H1 (cell line): Measurements from ENCODE around the gene RAB29. TPM values are rescaled to one million over a fixed set of nuclear protein-coding genes. Genes with fewer than 3 reads are reported as not detected.

Experiments
- CTCF ChIA-PET: fragments of 300-600 bp; sonication (Branson Sonifier 250); formaldehyde crosslinking; loops from one replicate; lab custom pipeline; 2021; ENCODE audit not compliant: partially characterized antibody; lab: Charles Lee
- POLR2A ChIA-PET: fragments of 300-600 bp; sonication (Branson Sonifier 250); formaldehyde crosslinking; loops from one replicate; lab custom pipeline; 2021; ENCODE audit warnings: inconsistent platforms; ENCODE audit not compliant: partially characterized antibody; lab: Charles Lee
- DNase-seq, 2 experiments: peaks; one replicate each; pipeline versions ENCODE4 v3.0.0 to v3.0.0-alpha.2; 2010 to 2022; ENCODE audit warnings: low spot score in 2 of 2, low read depth in 1 of 2, mixed read lengths in 1 of 2
- FAIRE-seq: peaks from 2 replicates; lab custom pipeline; 2011; peaks lifted over from hg19 to GRCh38; lab: Jason Lieb, UNC
- H2AFZ ChIP-seq: 2 replicates; pipeline ENCODE4 v1.8.1; 2012; ENCODE audit warnings: low read length, inconsistent platforms
- H2AK5ac ChIP-seq: 2 replicates; pipeline ENCODE4 v1.6.1; 2013; ENCODE audit warnings: low read depth, low read length
- H2BK120ac ChIP-seq: replicated peaks from 2 replicates; pipeline ENCODE3; 2013; ENCODE audit warnings: low read depth, low read length, inconsistent platforms
- H2BK12ac ChIP-seq: 2 replicates; pipeline ENCODE4 v1.6.1; 2013; ENCODE audit warnings: low read depth, low read length
- H2BK15ac ChIP-seq: 2 replicates; pipeline ENCODE4 v1.6.1; 2013; ENCODE audit warnings: low read length
- H2BK20ac ChIP-seq: 2 replicates; pipeline ENCODE4 v1.6.1; 2013; ENCODE audit warnings: low read length
- H2BK5ac ChIP-seq: 2 replicates; pipeline ENCODE4 v1.6.1; 2013; ENCODE audit warnings: low read depth, low read length
- H3K14ac ChIP-seq: 2 replicates; pipeline ENCODE4 v1.6.1; 2013; ENCODE audit warnings: inconsistent platforms; ENCODE audit not compliant: insufficient read length
- H3K18ac ChIP-seq: 2 replicates; pipeline ENCODE4 v1.6.1; 2013; ENCODE audit warnings: low read length; ENCODE audit errors: extremely low read depth
- H3K23ac ChIP-seq: 2 replicates; pipeline ENCODE4 v1.6.1; 2013; ENCODE audit warnings: inconsistent platforms; ENCODE audit not compliant: insufficient read length
- H3K23me2 ChIP-seq: 2 replicates; pipeline ENCODE4 v1.6.1; 2013; ENCODE audit warnings: low read depth, low read length
- H3K27ac ChIP-seq: 2 replicates; pipeline ENCODE4 v1.6.1; 2011; ENCODE audit warnings: low read depth, low read length, inconsistent platforms
- H3K27me3 ChIP-seq, 4 experiments: replicated peaks in 1 of 4; 1 replicate in 1 of 4; 2 replicates in 3 of 4; pipeline versions ENCODE4 v1.6.1 to v1.8.1; 2011 to 2013; ENCODE audit warnings: low read length in 3 of 4, mild to moderate bottlenecking in 3 of 4, inconsistent platforms in 2 of 4, mixed read lengths in 2 of 4, moderate library complexity in 1 of 4; ENCODE audit not compliant: control insufficient read depth in 3 of 4, insufficient read depth in 3 of 4; ENCODE audit errors: extremely low read depth in 1 of 4
- H3K36me3 ChIP-seq, 4 experiments: 2 replicates each; pipeline versions ENCODE4 v1.6.1 to v1.8.1; 2011 to 2013; ENCODE audit warnings: mild to moderate bottlenecking in 4 of 4, low read length in 3 of 4, moderate library complexity in 2 of 4, control low read depth in 1 of 4, inconsistent platforms in 1 of 4; ENCODE audit not compliant: insufficient read depth in 4 of 4, control insufficient read depth in 2 of 4
- H3K4ac ChIP-seq: replicated peaks from 2 replicates; pipeline ENCODE3; 2013; ENCODE audit warnings: low read length, low read depth, mixed read lengths, inconsistent platforms; ENCODE audit not compliant: insufficient read length
- H3K4me1 ChIP-seq, 4 experiments: replicated peaks in 1 of 4; 1 replicate in 1 of 4; 2 replicates in 3 of 4; pipeline versions ENCODE4 v1.6.1 to v1.8.1; 2011 to 2013; ENCODE audit warnings: low read length in 3 of 4, inconsistent platforms in 2 of 4, mixed read lengths in 1 of 4; ENCODE audit not compliant: insufficient read depth in 4 of 4, control insufficient read depth in 3 of 4
- H3K4me2 ChIP-seq, 2 experiments: 2 replicates each; pipeline versions ENCODE4 v1.6.1 to v1.8.1; 2011 to 2013; ENCODE audit warnings: low read depth in 2 of 2, low read length in 2 of 2, control low read depth in 1 of 2, inconsistent platforms in 1 of 2, mild to moderate bottlenecking in 1 of 2; ENCODE audit not compliant: insufficient read depth in 1 of 2
- H3K4me3 ChIP-seq, 4 experiments: fragments of 200-600, 300-600 bp in 1 of 4; sonication (generic), shearing (Covaris generic), sonication (Bioruptor Twin) in 1 of 4; 2 replicates each; pipeline versions ENCODE4 v1.5.1 to v1.8.1; 2011 to 2016; ENCODE audit warnings: low read length in 4 of 4, low read depth in 3 of 4, control low read depth in 2 of 4, inconsistent platforms in 2 of 4, mild to moderate bottlenecking in 2 of 4, mixed read lengths in 1 of 4, moderate library complexity in 1 of 4; ENCODE audit not compliant: insufficient read depth in 2 of 4; ENCODE audit errors: extremely low read depth in 1 of 4
- H3K56ac ChIP-seq: replicated peaks from 2 replicates; pipeline ENCODE3; 2013; ENCODE audit warnings: low read depth, mild to moderate bottlenecking, mixed read lengths, low read length, inconsistent platforms; ENCODE audit not compliant: insufficient read length
- H3K79me1 ChIP-seq: 2 replicates; pipeline ENCODE4 v1.6.1; 2013; ENCODE audit warnings: low read depth, low read length, control low read depth
- H3K79me2 ChIP-seq, 2 experiments: 2 replicates each; pipeline versions ENCODE4 v1.6.1 to v1.8.1; 2012 to 2013; ENCODE audit warnings: low read length in 2 of 2, mild to moderate bottlenecking in 2 of 2, inconsistent platforms in 1 of 2; ENCODE audit not compliant: insufficient read depth in 2 of 2, control insufficient read depth in 1 of 2
- H3K9ac ChIP-seq, 4 experiments: replicated peaks in 1 of 4; 1 replicate in 1 of 4; 2 replicates in 3 of 4; pipeline versions ENCODE4 v1.6.1 to v1.8.1; 2011 to 2013; ENCODE audit warnings: low read depth in 3 of 4, low read length in 3 of 4, control low read depth in 2 of 4, mild to moderate bottlenecking in 2 of 4, moderate library complexity in 2 of 4, inconsistent platforms in 1 of 4; ENCODE audit errors: extremely low read depth in 1 of 4
- H3K9me3 ChIP-seq, 2 experiments: 2 replicates each; pipeline versions ENCODE4 v1.6.1 to v1.8.1; 2012 to 2013; ENCODE audit warnings: mild to moderate bottlenecking in 2 of 2, moderate library complexity in 2 of 2, control low read depth in 1 of 2, inconsistent platforms in 1 of 2, low read depth in 1 of 2, low read length in 1 of 2, mixed read lengths in 1 of 2; ENCODE audit not compliant: insufficient read depth in 2 of 2
- H4K20me1 ChIP-seq, 2 experiments: replicated peaks in 1 of 2; 2 replicates each; pipeline versions ENCODE3 to v1.8.1; 2011 to 2013; ENCODE audit warnings: inconsistent platforms in 2 of 2, low read length in 2 of 2, mild to moderate bottlenecking in 1 of 2; ENCODE audit not compliant: insufficient read depth in 2 of 2, control insufficient read depth in 1 of 2
- H4K5ac ChIP-seq: 2 replicates; pipeline ENCODE4 v1.6.1; 2013; ENCODE audit warnings: low read length, low read depth, mixed read lengths, inconsistent platforms; ENCODE audit not compliant: insufficient read length
- H4K8ac ChIP-seq: 2 replicates; pipeline ENCODE4 v1.8.0; 2013; ENCODE audit warnings: mild to moderate bottlenecking, moderate library complexity, low read length, inconsistent platforms; ENCODE audit not compliant: insufficient read depth; ENCODE audit errors: extremely low read depth
- H4K91ac ChIP-seq: replicated peaks from 2 replicates; pipeline ENCODE3; 2013; ENCODE audit warnings: low read length, mixed read lengths, inconsistent platforms; ENCODE audit not compliant: insufficient read length
- CREB1 ChIP-seq: IDR thresholded peaks from 2 replicates; pipeline ENCODE4 v1.6.1; 2012; ENCODE audit warnings: inconsistent platforms
- EZH2 ChIP-seq: fragments of 200-600 bp; sonication (generic); IDR thresholded peaks from 2 replicates; pipeline ENCODE4 v1.7.1; 2012; ENCODE audit warnings: low read depth, mild to moderate bottlenecking, moderate library complexity, low read length, inconsistent platforms; ENCODE audit not compliant: severe bottlenecking
- FOSL1 ChIP-seq: IDR thresholded peaks from 2 replicates; pipeline ENCODE4 v1.6.1; 2011; ENCODE audit warnings: mild to moderate bottlenecking, low read depth, low read length, moderate library complexity; ENCODE audit not compliant: insufficient read depth
- JUN ChIP-seq: IDR thresholded peaks from 2 replicates; pipeline ENCODE4 v1.6.1; 2011; ENCODE audit warnings: low read depth, mild to moderate bottlenecking, improper control_type of control experiment, low read length
- KDM1A ChIP-seq: fragments of 200-600, 300-600 bp; sonication (generic); IDR thresholded peaks from 2 replicates; pipeline ENCODE4 v1.7.1; 2016; ENCODE audit warnings: mild to moderate bottlenecking, low read length, borderline replicate concordance
- MAX ChIP-seq: IDR thresholded peaks from 2 replicates; pipeline ENCODE4 v1.6.1; 2012; ENCODE audit warnings: inconsistent platforms
- NANOG ChIP-seq: IDR thresholded peaks from 2 replicates; pipeline ENCODE4 v1.6.1; 2011; ENCODE audit warnings: low read length, low read depth, mild to moderate bottlenecking, inconsistent platforms; ENCODE audit not compliant: insufficient read depth, poor library complexity, severe bottlenecking
- POU5F1 ChIP-seq: IDR thresholded peaks from 2 replicates; pipeline ENCODE4 v1.6.1; 2011; ENCODE audit warnings: low read depth, mild to moderate bottlenecking, low read length, moderate library complexity
- RNF2 ChIP-seq: fragments of 200-900, 300-1000 bp; sonication (generic); IDR thresholded peaks from 2 replicates; pipeline ENCODE4 v1.7.1; 2016; ENCODE audit warnings: borderline replicate concordance, low read depth, mild to moderate bottlenecking, antibody characterized with exemption, low read length; ENCODE audit not compliant: poor library complexity, severe bottlenecking; ENCODE audit errors: missing control alignments
- SIX5 ChIP-seq: IDR thresholded peaks from 2 replicates; pipeline ENCODE4 v1.6.1; 2011; ENCODE audit warnings: mild to moderate bottlenecking, low read depth, low read length
- SP1 ChIP-seq: IDR thresholded peaks from 2 replicates; pipeline ENCODE4 v1.6.1; 2011; ENCODE audit warnings: low read depth, low read length
- WGBS, 2 experiments: shearing (Covaris generic) in 1 of 2; methylation state at CpG; one replicate each; pipeline versions ENCODE4 v1.1.6 to v1.1.7; 2013 to 2015; ENCODE audit warnings: low lambda C conversion rate in 2 of 2, mixed read lengths in 2 of 2, inconsistent platforms in 1 of 2, low coverage in 1 of 2, missing lambda C conversion rate in 1 of 2; ENCODE audit not compliant: insufficient replicate concordance in 2 of 2, insufficient coverage in 1 of 2, insufficient read length in 1 of 2; ENCODE audit errors: extremely low coverage in 1 of 2, missing lambda C conversion rate in 1 of 2; 5-methylcytosine and 5-hydroxymethylcytosine counted together
- polyA plus RNA-seq, 7 experiments: library from polyadenylated mRNA; depleted of rRNA in 3 of 7; stranded (reverse) in 5 of 7; unstranded in 2 of 7; fragments of >200 nt in 5 of 7; fragments of 200-250 nt in 2 of 7; gene quantifications; 1 replicate in 5 of 7; 2 replicates in 1 of 7; 4 replicates in 1 of 7; pipeline versions ENCODE4 v1.2.1 to v1.2.3, GENCODE V29; 2011 to 2013; ENCODE audit warnings: missing spikeins in 2 of 7, mixed read lengths in 2 of 7
- total RNA-seq: library from RNA; stranded (reverse); fragmentation: NEBNext Ultra II Directional; extraction: Animal tissue kit (Norgen Biotek cat#: 25700); gene quantifications from 2 replicates; pipeline ENCODE4 v1.2.1, GENCODE V29; 2021

Gene RAB29
- total and polyA plus RNA-seq, 2 of the 8 experiments (the other 6 are each of a cell fraction or from before 2014, with no cell fraction given), result 10.1 to 17.3 TPM

- Histone ChIP-seq H3K36me3 (no peaks in the 10 kb centered on the region), H4K5ac (no peak overlapping the region), H3K23ac (no peak overlapping the region), H4K91ac (no peak overlapping the region), H2BK20ac (no peak overlapping the region), H2AK5ac (no peak overlapping the region), H3K4me3 (no peak overlapping the region), H3K4ac (no peak overlapping the region), H3K9me3 (no peaks in the 10 kb centered on the region), H3K27ac (no peak overlapping the region), H3K18ac (no peak overlapping the region), H2BK5ac (no peak overlapping the region), H3K4me1 (no peaks in the 10 kb centered on the region), H3K23me2 (no peaks in the 10 kb centered on the region), H3K4me2 (no peak overlapping the region), H3K79me2 (no peaks in the 10 kb centered on the region), H3K79me1 (no peaks in the 10 kb centered on the region), H2BK12ac (no peak overlapping the region), H3K27me3 (no peaks in the 10 kb centered on the region), H3K9ac (no peak overlapping the region), H4K20me1 (no peaks in the 10 kb centered on the region), H2BK120ac (no peak overlapping the region), H2BK15ac (no peak overlapping the region), H3K56ac (no peak overlapping the region), H3K14ac (no peak overlapping the region), H4K8ac (no peak overlapping the region), H2AFZ (no peak overlapping the region)
- CTCF ChIA-PET, result interaction anchor here (1.2 to 1.9 kb wide), 2 partner anchors 10 to 28 kb away, joined by 4 to 5 read pairs; no protein-coding TSS in a partner anchor
- FAIRE-seq, result no peak
- 87% methylated on average over 2 of the region's 2 CpGs; no CpG with 5 or more reads in 1 of the 2 experiments for WGBS, 2 experiments
- TF ChIP-seq SIX5, result no peak
- no peak for TF ChIP-seq MAX
- TF ChIP-seq KDM1A, result no peak
- no peak for TF ChIP-seq CREB1
- no peak for TF ChIP-seq RNF2
- TF ChIP-seq JUN, result no peak
- TF ChIP-seq NANOG, result no peak
- TF ChIP-seq SP1, result no peak
- no peak for TF ChIP-seq POU5F1
- TF ChIP-seq FOSL1, result no peak
- TF ChIP-seq EZH2, result no peak
- POLR2A ChIA-PET, result no interaction called here
- DNase-seq, result no peak
Observed at GRCh38 chr1:205764578-205764977, 10.7 kb downstream of the RAB29 start.
